ENCODE results near the gene UCK2. TPM values are rescaled to one million over a fixed set of nuclear protein-coding genes. Genes with fewer than 3 reads are reported as not detected.
A peak's percentile ranks its signal among the peaks of the same experiment; 100 is the strongest.

UCK2 gene
- total and polyA plus RNA-seq, 10 of the 15 experiments (the other 5 are each of a cell fraction or from before 2014, with no cell fraction given): 55.3 to 106 (median 84.9) TPM

DNA sequence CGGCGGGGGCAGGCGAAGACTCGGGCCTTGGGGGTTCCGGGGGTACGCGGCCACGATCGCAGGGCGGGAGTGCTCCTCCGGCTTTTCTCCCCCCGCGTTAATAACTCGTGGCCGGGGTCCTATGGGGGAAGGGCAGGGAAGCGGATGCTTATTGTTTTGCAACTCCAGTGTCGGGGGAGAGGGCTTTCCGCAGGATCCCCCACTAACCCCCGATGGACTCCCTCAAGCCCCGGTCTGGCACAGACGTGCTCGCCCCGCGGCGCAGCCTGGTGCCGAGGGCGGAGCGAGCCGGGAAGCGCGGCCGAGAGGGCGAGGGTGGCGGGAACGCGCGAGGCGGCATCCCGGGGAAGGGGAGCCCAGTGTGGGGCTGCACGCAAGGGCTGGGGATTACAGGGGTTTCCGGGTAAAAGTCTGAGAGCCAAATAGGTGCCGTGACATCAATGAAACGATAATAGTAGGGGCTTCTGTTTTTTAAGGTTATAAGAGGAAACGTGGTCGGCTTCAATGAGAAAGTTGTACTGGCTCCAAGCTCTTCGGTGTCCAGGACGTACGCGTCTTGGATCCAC lies 772 bp downstream of the UCK2 start (continued):
- TF ChIP-seq NFIC (IDR thresholded peaks at IDR 0.05; ENCODE audit: low read depth, low read length): 0 out of 2 replicates have a peak, but pooled peaks have one; percentile 32
- TF ChIP-seq PML (IDR thresholded peaks at IDR 0.05; ENCODE audit: low read length): 0 out of 2 replicates have a peak, but pooled peaks have one; percentile 36
- TF ChIP-seq, protein P1, sequence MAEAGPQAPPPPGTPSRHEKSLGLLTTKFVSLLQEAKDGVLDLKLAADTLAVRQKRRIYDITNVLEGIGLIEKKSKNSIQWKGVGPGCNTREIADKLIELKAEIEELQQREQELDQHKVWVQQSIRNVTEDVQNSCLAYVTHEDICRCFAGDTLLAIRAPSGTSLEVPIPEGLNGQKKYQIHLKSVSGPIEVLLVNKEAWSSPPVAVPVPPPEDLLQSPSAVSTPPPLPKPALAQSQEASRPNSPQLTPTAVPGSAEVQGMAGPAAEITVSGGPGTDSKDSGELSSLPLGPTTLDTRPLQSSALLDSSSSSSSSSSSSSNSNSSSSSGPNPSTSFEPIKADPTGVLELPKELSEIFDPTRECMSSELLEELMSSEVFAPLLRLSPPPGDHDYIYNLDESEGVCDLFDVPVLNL (IDR thresholded peaks at IDR 0.05; ENCODE audit: low read depth, low read length): 0 out of 2 replicates have a peak, but pooled peaks have one; percentile 39
- TF ChIP-seq CREB1 (IDR thresholded peaks at IDR 0.05; ENCODE audit: low read depth): 0 out of 2 replicates have a peak, but pooled peaks have one; percentile 17

DNA sequence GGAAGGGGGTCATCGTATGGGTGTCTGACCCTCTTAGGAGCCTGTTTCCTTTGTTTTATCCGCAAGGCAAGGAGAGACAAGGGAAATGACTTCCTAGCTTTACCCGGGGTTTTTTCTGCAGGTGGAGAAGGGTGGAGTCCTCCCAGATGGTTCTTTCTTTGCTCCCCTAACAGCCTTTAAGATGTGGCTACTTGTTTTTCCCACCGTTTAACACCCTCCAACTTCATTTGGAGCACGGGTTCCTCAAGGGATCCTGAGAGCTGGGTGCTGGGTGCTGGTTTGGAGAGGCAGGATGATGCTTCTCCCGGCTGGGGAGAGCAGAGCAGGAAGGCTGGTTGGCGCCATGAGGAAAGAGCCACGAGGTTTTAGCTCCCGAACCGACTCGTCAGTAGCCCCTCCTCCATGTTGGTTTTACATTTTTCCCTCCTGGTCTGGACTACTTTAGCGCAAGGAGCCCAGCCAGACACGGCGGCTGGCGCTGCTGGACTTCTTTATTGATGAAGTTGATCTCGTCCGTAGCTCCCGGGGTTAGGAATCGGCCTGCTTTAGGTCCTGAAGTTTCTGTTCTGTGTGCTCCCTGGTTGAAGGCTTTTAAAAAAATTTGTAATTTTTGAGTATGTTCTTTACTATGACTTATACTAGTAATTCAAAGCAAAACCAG lies 1.4 kb downstream of the UCK2 start:
- Histone ChIP-seq H3K4me3 (peak overlapping the region; percentile 86), H3K36me3 (ENCODE audit: control insufficient read depth in 2 of 2, insufficient read depth in 2 of 2, low read length in 1 of 2) (no peaks in the 10 kb centered on the region), H2AFZ (ENCODE audit: control insufficient read depth, low read depth, low read length) (peak overlapping the region; percentile 71), H3K27ac (ENCODE audit: control insufficient read depth, insufficient read depth) (peak overlapping the region; percentile 86), H3K4me1 (ENCODE audit: control insufficient read depth, insufficient read depth, low read length) (no peaks in the 10 kb centered on the region; the same call in 1 of the 2 replicates), H3K9ac (ENCODE audit: control insufficient read depth, insufficient read depth, low read length) (peak overlapping the region; percentile 95), H3K4me2 (ENCODE audit: control insufficient read depth, insufficient read depth) (peak overlapping the region; percentile 80), H3K27me3 (replicated peaks in 1 of 2; ENCODE audit: control insufficient read depth in 2 of 2, insufficient read depth in 2 of 2, low read length in 1 of 2) (no peaks in the 10 kb centered on the region), H3K9me3 (replicated peaks; ENCODE audit: control insufficient read depth, insufficient read depth, low read length) (no peaks in the 10 kb centered on the region), H4K20me1 (ENCODE audit: control insufficient read depth, insufficient read depth) (no peaks in the 10 kb centered on the region), H3K79me2 (ENCODE audit: control insufficient read depth, insufficient read depth, low read length) (peaks cover 60% of the 10 kb centered on the region)
- CTCF ChIA-PET: interaction anchor here (0.8 to 4.6 kb wide), 16 partner anchors 9 to 229 kb away, joined by 3 to 36 read pairs (median 6); partner anchors contain the start of gene TMCO1
- POLR2A ChIA-PET: interaction anchor here (0.6 to 4.2 kb wide), 11 partner anchors 9 to 231 kb away, joined by 3 to 44 read pairs (median 8); partner anchors contain the start of gene TMCO1
- WGBS (ENCODE audit: insufficient coverage, insufficient replicate concordance, low lambda C conversion rate, missing lambda C conversion rate): under 1% methylated on average over 19 of the region's 19 CpGs
- peak; percentile 62 for FAIRE-seq
- in situ Hi-C loops (cut with MboI) (loop anchor here (5.0 kb wide), 1 partner anchor 61 kb away; the partner anchor contains the start of gene TMCO1), intact Hi-C loops (cut with micrococcal nuclease; ENCODE audit: unreplicated experiment) (loop anchor here (2.0 to 10.0 kb wide), 7 partner anchors 28 to 434 kb away; partner anchors contain the start of gene TMCO1)
- no peak for DNase-seq (ENCODE audit: low read depth, low spot score)
- TSS peak; percentile 72 for BruUV-seq (replicated peaks)
- RAD21 ChIA-PET (ENCODE audit: unreplicated experiment): interaction anchor here (0.9 to 5.6 kb wide), 18 partner anchors 10 to 195 kb away, joined by 3 to 73 read pairs (median 6); partner anchors contain the start of genes ALDH9A1 and TMCO1
- peak; percentile 23 for ATAC-seq
- SMC1A ChIA-PET (ENCODE audit: uncharacterized antibody, unreplicated experiment): interaction anchor here (0.9 to 9.4 kb wide), 17 partner anchors 10 to 143 kb away, joined by 3 to 145 read pairs (median 6); partner anchors contain the start of gene TMCO1
- TF ChIP-seq POLR2A (IDR thresholded peaks at IDR 0.05; ENCODE audit: low read depth, low read length) (no peak), IKZF2 (IDR thresholded peaks at IDR 0.05) (peak; percentile 40 to 59; a peak in 2 of 4 replicates), TAF1 (IDR thresholded peaks at IDR 0.05; ENCODE audit: borderline replicate concordance, low read depth, low read length) (peak; percentile 64; the same call in 1 of the 2 replicates), SMARCA5 (IDR thresholded peaks at IDR 0.05) (no peak), EED (IDR thresholded peaks at IDR 0.05; ENCODE audit: low read depth) (peak; percentile 61), YY1 (IDR thresholded peaks at IDR 0.05; ENCODE audit: low read depth, low read length) (peak; percentile 88), POU2F2 (IDR thresholded peaks at IDR 0.05; ENCODE audit: borderline replicate concordance, low read depth, low read length) (no peak), HDGF (IDR thresholded peaks at IDR 0.05) (peak; percentile 36; the same call in 1 of the 2 replicates), CHD2 (IDR thresholded peaks at IDR 0.05; ENCODE audit: borderline replicate concordance, low read depth, low read length) (peak; percentile 34; the same call in 1 of the 2 replicates), CBFB (IDR thresholded peaks at IDR 0.05; ENCODE audit: low read depth) (peak; percentile 38; the same call in 1 of the 2 replicates), KAT2A (conservative IDR thresholded peaks at IDR 0.05; ENCODE audit: control insufficient read depth, low read depth, low read length) (no peak)
- TF ChIP-seq, protein P2, sequence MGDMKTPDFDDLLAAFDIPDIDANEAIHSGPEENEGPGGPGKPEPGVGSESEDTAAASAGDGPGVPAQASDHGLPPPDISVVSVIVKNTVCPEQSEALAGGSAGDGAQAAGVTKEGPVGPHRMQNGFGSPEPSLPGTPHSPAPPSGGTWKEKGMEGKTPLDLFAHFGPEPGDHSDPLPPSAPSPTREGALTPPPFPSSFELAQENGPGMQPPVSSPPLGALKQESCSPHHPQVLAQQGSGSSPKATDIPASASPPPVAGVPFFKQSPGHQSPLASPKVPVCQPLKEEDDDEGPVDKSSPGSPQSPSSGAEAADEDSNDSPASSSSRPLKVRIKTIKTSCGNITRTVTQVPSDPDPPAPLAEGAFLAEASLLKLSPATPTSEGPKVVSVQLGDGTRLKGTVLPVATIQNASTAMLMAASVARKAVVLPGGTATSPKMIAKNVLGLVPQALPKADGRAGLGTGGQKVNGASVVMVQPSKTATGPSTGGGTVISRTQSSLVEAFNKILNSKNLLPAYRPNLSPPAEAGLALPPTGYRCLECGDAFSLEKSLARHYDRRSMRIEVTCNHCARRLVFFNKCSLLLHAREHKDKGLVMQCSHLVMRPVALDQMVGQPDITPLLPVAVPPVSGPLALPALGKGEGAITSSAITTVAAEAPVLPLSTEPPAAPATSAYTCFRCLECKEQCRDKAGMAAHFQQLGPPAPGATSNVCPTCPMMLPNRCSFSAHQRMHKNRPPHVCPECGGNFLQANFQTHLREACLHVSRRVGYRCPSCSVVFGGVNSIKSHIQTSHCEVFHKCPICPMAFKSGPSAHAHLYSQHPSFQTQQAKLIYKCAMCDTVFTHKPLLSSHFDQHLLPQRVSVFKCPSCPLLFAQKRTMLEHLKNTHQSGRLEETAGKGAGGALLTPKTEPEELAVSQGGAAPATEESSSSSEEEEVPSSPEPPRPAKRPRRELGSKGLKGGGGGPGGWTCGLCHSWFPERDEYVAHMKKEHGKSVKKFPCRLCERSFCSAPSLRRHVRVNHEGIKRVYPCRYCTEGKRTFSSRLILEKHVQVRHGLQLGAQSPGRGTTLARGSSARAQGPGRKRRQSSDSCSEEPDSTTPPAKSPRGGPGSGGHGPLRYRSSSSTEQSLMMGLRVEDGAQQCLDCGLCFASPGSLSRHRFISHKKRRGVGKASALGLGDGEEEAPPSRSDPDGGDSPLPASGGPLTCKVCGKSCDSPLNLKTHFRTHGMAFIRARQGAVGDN (IDR thresholded peaks at IDR 0.05): 0 out of 2 replicates have a peak, but pooled peaks have one; percentile 35
